ENCODE results near the gene STAB2. TPM values are rescaled to one million over a fixed set of nuclear protein-coding genes. Genes with fewer than 3 reads are reported as not detected.

The STAB2 gene
- total RNA-seq, 1 donor from 2014 or later = not detected

GRCh38 chr12:103672401-103673119 lies 85.5 kb downstream of the STAB2 start:
- no peak for TF ChIP-seq CTCF (IDR thresholded peaks at IDR 0.05; ENCODE audit: unreplicated experiment)
- no peaks in the 10 kb centered on the region for H3K4me1 Mint-ChIP-seq
- peaks cover 26% of the 10 kb centered on the region for H3K27me3 Mint-ChIP-seq (ENCODE audit: low read depth)
- no peaks in the 10 kb centered on the region for H3K9me3 Mint-ChIP-seq
- no peaks in the 10 kb centered on the region for H3K36me3 Mint-ChIP-seq
- H3K4me3 Mint-ChIP-seq = no peak overlapping the region
- DNase-seq (ENCODE audit: low spot score in 2 of 2, unreplicated experiment in 2 of 2) = no peak
- H3K27ac Mint-ChIP-seq = no peak overlapping the region

GRCh38 chr12:103673487-103673886 lies 86.4 kb downstream of the STAB2 start:
- Mint-ChIP-seq H3K36me3 (no peaks in the 10 kb centered on the region), H3K4me3 (no peak overlapping the region), H3K27me3 (ENCODE audit: low read depth) (peaks cover 32% of the 10 kb centered on the region), H3K9me3 (no peaks in the 10 kb centered on the region), H3K27ac (no peak overlapping the region), H3K4me1 (no peaks in the 10 kb centered on the region)
- TF ChIP-seq CTCF (IDR thresholded peaks at IDR 0.05; ENCODE audit: unreplicated experiment) = no peak
- no peak for DNase-seq (ENCODE audit: low spot score in 2 of 2, unreplicated experiment in 2 of 2)

GRCh38 chr12:103673891-103674375 lies 86.9 kb downstream of the STAB2 start:
- DNase-seq (ENCODE audit: low spot score in 2 of 2, unreplicated experiment in 2 of 2) = no peak
- H3K4me3 Mint-ChIP-seq = no peak overlapping the region
- H3K27ac Mint-ChIP-seq = no peak overlapping the region
- no peaks in the 10 kb centered on the region for H3K36me3 Mint-ChIP-seq
- H3K9me3 Mint-ChIP-seq = no peaks in the 10 kb centered on the region
- H3K27me3 Mint-ChIP-seq (ENCODE audit: low read depth) = peaks cover 30% of the 10 kb centered on the region
- TF ChIP-seq CTCF (IDR thresholded peaks at IDR 0.05; ENCODE audit: unreplicated experiment) = no peak
- no peaks in the 10 kb centered on the region for H3K4me1 Mint-ChIP-seq

GRCh38 chr12:103676893-103677292 lies 89.8 kb downstream of the STAB2 start:
- H3K4me1 Mint-ChIP-seq = peaks cover 8% of the 10 kb centered on the region
- DNase-seq (ENCODE audit: low spot score in 2 of 2, unreplicated experiment in 2 of 2) = no peak
- no peak for TF ChIP-seq CTCF (IDR thresholded peaks at IDR 0.05; ENCODE audit: unreplicated experiment)
- H3K27me3 Mint-ChIP-seq (ENCODE audit: low read depth) = peaks cover 33% of the 10 kb centered on the region
- H3K4me3 Mint-ChIP-seq = no peak overlapping the region
- no peaks in the 10 kb centered on the region for H3K36me3 Mint-ChIP-seq
- H3K9me3 Mint-ChIP-seq = no peaks in the 10 kb centered on the region
- H3K27ac Mint-ChIP-seq = no peak overlapping the region

GRCh38 chr12:103677341-103677740 lies 90.3 kb downstream of the STAB2 start:
- H3K4me1 Mint-ChIP-seq = peaks cover 8% of the 10 kb centered on the region
- H3K36me3 Mint-ChIP-seq = no peaks in the 10 kb centered on the region
- DNase-seq (ENCODE audit: low spot score in 2 of 2, unreplicated experiment in 2 of 2) = no peak
- H3K9me3 Mint-ChIP-seq = no peaks in the 10 kb centered on the region
- TF ChIP-seq CTCF (IDR thresholded peaks at IDR 0.05; ENCODE audit: unreplicated experiment) = no peak
- no peak overlapping the region for H3K4me3 Mint-ChIP-seq
- no peak overlapping the region for H3K27ac Mint-ChIP-seq
- H3K27me3 Mint-ChIP-seq (ENCODE audit: low read depth) = peaks cover 33% of the 10 kb centered on the region

Data from mesothelial cell of epicardium (in vitro differentiated cells).